NT2/D1 (cell line): Measurements from ENCODE around the gene RHBDL1.

Experiments used
- SUZ12 ChIP-seq: IDR thresholded peaks from 2 replicates; pipeline ENCODE4 v1.6.1; 2011; ENCODE audit not compliant: insufficient read length, insufficient read depth; ENCODE audit errors: extremely low read depth
- ZNF274 ChIP-seq: IDR thresholded peaks from 2 replicates; pipeline ENCODE4 v1.6.1; 2011; ENCODE audit warnings: mild to moderate bottlenecking, low read depth, low read length

GRCh38 chr16:674968-675883, at the start of gene RHBDL1:
- TF ChIP-seq SUZ12 (no peak), ZNF274 (no peak)
